Fibroblast of villous mesenchyme (primary cell): ENCODE results near the gene RBM47. TPM values are rescaled to one million over a fixed set of nuclear protein-coding genes. Genes with fewer than 3 reads are reported as not detected.

Experiments
- DNase-seq: peaks from one replicate; pipeline ENCODE4 v3.0.0-alpha.2; 2010; ENCODE audit warnings: low read depth
- H3K4me3 ChIP-seq: 2 replicates; pipeline ENCODE4 v1.5.1; 2011; ENCODE audit warnings: low read depth, mild to moderate bottlenecking, low read length
- total RNA-seq: library from RNA; depleted of rRNA; stranded (reverse); fragments of >200 nt; gene quantifications from 2 replicates; pipeline ENCODE4 v1.2.3, GENCODE V29; 2012
- TF ChIP-seq, protein P1 (sequence below): IDR thresholded peaks from 2 replicates; pipeline ENCODE4 v1.5.1; 2012; ENCODE audit warnings: low read depth, mild to moderate bottlenecking, low read length; ENCODE audit not compliant: insufficient read depth

Gene RBM47
- total RNA-seq, 1 donor: 0.86 TPM

DNA sequence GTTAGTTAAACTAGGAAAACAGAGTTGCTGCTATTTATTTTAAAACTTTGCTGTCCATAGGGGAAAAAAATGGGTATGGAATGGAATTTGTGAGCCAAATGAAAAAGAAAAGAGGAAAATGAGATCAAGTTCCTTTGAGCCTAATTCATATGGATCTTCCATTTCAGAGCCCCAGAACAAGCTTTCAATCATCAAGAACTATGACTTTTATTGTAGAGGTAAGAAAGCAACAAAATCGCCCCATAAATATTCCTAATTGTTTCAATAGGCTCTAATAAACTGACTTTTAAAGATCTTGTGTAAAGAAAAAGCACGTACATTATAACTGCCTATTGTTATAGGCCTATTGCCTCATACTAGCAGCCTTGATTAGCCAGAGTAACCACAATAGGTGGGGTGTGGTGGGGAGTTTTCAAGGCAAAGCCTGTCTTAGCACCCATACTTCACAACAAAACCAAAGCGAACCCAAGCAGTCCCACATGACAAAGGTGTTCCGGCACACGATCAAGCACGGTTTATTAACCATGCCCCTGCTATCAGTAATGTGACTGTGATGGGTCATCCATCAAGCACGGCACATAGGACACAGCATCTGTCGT lies 44.4 kb downstream of the RBM47 start:
- TF ChIP-seq, protein P1, sequence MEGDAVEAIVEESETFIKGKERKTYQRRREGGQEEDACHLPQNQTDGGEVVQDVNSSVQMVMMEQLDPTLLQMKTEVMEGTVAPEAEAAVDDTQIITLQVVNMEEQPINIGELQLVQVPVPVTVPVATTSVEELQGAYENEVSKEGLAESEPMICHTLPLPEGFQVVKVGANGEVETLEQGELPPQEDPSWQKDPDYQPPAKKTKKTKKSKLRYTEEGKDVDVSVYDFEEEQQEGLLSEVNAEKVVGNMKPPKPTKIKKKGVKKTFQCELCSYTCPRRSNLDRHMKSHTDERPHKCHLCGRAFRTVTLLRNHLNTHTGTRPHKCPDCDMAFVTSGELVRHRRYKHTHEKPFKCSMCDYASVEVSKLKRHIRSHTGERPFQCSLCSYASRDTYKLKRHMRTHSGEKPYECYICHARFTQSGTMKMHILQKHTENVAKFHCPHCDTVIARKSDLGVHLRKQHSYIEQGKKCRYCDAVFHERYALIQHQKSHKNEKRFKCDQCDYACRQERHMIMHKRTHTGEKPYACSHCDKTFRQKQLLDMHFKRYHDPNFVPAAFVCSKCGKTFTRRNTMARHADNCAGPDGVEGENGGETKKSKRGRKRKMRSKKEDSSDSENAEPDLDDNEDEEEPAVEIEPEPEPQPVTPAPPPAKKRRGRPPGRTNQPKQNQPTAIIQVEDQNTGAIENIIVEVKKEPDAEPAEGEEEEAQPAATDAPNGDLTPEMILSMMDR: no peak
- no peak overlapping the region for H3K4me3 ChIP-seq
- no peak for DNase-seq

DNA sequence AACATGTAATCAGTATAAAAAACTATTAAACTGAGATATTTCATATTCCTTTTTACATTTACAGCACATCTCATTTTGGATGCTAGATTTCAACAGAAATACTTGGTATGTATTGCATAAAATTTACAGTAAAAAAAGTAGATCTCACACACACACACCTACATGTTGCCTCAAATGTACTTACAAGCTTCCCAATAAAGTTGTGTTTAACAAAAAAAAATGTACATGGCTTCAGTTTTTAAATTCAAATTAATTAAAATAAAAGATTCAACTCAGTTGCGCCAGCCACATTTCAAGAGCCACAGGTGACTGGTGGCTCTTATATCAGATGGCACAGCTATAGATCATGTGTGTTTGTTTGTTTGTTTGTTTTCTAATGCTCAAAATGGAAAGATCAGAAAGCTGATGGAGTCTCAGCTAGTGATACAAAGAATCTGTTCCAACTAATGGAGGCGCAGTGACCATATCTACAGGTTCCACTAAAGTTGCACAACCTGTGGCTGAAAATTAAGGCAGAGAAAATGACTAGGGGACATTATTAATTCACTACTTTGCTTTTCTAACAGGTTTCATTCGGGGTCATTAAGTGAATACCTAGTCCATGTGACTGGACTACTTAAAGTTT lies 45.0 kb downstream of the RBM47 start:
- TF ChIP-seq, protein P1: no peak
- DNase-seq: no peak
- H3K4me3 ChIP-seq: no peak overlapping the region

DNA sequence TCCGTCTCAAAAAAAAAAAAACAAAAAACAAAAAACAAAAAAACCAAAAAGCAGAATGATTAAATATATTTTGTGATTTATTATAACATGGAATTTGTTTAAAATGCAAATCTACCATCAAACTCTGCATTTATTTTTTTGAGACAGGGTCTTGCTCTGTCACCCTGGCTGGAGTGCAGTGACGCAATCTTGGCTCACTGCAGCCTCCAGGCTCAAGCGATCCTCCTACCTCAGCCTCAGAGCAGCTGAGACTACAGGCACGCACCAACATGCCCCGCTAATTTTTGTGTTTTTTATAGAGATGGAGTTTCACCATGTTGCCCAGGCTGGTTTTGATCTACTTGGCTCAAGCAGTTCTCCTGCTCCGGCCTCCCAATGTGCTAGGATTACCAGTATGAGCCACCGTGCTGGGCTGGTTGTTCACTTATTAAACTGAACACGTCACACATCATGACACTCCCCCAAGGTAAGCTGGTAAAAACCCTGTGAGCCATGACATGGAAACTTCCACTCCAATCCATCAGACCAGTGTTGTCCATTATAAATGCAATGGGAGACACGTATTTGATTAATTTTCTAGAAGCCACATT lies 45.7 kb downstream of the RBM47 start:
- TF ChIP-seq, protein P1: no peak
- no peak overlapping the region for H3K4me3 ChIP-seq
- no peak for DNase-seq

DNA sequence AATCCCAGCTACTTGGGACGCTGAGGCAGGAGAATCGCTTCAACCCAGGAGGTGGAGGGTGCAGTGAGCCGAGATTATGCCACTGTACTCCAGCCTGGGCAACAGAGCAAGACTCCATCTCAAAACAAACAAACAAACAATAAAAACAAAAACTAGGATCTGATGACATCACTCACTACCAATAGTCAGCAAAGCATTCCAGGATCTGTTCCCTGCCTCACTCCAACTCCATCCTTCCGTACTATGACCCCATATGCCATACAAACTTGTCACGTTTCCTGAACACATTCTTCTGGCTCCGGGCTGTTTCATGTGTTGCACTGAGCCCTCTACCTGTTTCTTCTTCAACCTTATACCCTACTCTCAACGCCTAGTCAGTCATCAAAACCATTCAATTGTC lies 47.3 kb downstream of the RBM47 start:
- H3K4me3 ChIP-seq: no peak overlapping the region
- no peak for DNase-seq
- TF ChIP-seq, protein P1: no peak

DNA sequence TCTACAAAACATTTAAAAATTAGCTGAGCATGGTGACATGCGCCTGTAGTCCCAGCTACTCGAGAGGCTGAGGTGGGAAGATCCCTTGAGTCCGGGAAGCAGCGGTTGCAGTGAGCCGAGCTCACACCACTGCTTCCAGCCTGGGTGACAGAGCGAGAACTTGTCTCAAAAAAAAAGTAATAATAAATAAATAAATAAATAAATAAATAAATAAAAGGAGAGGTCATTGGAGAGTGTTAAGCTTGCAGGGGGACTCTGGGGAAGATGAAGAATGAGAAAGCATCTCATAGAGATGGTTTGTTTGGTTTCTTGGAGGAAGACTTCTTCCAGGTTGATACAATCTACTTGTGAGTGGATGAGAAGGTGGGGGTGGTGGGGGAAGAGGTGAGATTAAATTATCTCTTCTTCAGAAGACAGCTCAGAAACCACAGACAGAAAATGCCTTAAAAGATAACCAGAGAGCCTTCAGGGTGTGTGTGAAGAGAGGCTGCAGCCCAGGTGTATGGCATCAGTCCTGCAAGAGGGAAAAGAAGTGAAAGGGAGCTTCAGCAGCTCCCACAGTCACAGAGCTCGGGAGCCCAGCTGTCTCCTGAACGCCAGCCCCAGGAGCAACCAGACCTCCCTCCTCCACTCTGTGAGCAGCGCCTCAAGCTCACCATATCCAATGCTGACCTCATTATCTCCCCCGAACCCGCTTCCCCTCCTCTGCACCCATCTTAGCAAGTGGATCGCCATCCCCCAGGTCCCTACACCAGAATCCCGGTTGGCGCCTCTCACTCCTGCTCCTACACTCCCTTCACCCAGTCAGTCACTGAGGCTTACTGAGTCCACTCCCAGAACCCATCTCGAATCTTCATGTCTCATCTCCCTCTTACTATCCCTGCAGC lies 48.2 kb downstream of the RBM47 start:
- no peak overlapping the region for H3K4me3 ChIP-seq
- TF ChIP-seq, protein P1: no peak
- DNase-seq: no peak

DNA sequence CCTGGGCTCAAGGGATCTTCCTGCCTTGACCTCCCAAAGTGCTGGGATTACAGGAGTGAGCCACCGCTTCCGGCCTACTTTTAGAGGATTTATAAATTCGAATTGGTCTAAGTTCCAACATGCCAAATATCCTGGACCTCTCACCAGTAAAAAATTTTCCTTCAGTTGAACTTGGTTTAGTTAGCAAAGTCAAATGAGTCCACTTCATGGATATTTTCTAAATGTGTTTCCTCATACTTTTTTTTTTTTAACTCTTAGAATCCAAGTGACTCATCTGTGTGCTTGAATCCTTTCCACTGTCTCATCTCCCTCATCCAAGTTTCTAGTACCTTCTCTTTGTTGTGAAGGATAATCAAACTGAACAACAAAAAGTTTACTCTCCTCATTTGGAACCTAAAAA lies 49.7 kb downstream of the RBM47 start:
- no peak for DNase-seq
- TF ChIP-seq, protein P1: no peak
- no peak overlapping the region for H3K4me3 ChIP-seq
